22Rv1 (cell line): Measurements from ENCODE around the gene NREP.

Source experiments
- H3K27ac ChIP-seq: fragments of 450-650 bp; 2 replicates; pipeline ENCODE4 v1.5.1; 2017
- ZFX ChIP-seq: fragments of 450-650 bp; IDR thresholded peaks from 2 replicates; pipeline ENCODE4 v1.6.1; 2017; ENCODE audit warnings: antibody characterized with exemption, borderline replicate concordance
- TF ChIP-seq, protein P1 (sequence below): fragments of 450-650 bp; IDR thresholded peaks from 2 replicates; pipeline ENCODE4 v1.5.1; 2017; ENCODE audit warnings: mild to moderate bottlenecking

The NREP gene

DNA sequence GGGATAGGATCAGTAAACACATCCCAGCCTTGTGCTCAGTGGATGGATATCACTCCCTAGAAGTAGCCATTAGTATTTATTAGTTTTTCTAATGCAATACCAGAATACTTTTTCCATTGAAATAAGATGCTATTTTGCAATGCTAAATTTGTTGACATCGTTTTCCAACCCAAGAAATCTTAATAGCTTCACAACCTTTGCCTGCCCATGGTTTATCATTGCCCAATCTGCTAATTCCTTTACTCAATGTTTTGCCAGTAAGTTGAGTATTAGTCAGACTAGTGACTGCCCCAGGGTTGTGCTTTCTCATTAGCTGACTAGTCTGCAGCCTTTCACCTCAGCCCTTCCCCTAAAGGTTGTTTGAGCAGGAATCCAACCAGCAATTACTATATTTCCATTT is 62.9 kb downstream of the NREP start:
- no peak overlapping the region for H3K27ac ChIP-seq
- TF ChIP-seq, protein P1, sequence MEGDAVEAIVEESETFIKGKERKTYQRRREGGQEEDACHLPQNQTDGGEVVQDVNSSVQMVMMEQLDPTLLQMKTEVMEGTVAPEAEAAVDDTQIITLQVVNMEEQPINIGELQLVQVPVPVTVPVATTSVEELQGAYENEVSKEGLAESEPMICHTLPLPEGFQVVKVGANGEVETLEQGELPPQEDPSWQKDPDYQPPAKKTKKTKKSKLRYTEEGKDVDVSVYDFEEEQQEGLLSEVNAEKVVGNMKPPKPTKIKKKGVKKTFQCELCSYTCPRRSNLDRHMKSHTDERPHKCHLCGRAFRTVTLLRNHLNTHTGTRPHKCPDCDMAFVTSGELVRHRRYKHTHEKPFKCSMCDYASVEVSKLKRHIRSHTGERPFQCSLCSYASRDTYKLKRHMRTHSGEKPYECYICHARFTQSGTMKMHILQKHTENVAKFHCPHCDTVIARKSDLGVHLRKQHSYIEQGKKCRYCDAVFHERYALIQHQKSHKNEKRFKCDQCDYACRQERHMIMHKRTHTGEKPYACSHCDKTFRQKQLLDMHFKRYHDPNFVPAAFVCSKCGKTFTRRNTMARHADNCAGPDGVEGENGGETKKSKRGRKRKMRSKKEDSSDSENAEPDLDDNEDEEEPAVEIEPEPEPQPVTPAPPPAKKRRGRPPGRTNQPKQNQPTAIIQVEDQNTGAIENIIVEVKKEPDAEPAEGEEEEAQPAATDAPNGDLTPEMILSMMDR, result no peak
- TF ChIP-seq ZFX, result no peak

DNA sequence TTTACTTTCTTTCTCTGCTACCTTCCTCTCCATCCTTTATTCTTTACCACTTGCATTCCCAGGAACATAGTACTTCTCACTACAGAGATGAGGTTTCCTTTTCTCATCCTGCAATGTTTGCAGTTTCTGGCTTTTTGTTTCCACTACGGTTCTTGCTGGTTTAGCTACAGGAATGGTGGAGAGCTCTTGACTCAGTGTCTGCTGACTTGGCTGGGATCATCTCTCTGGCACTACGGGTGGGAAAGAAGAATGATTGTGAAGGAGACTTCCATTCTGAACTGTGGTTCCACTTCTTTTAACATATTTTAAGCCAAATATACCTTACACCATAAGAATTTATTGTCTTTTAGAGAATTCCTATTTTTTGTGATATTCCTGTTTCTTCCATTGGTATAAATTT is 65.1 kb downstream of the NREP start:
- no peak for TF ChIP-seq ZFX
- TF ChIP-seq, protein P1, result no peak
- no peak overlapping the region for H3K27ac ChIP-seq

DNA sequence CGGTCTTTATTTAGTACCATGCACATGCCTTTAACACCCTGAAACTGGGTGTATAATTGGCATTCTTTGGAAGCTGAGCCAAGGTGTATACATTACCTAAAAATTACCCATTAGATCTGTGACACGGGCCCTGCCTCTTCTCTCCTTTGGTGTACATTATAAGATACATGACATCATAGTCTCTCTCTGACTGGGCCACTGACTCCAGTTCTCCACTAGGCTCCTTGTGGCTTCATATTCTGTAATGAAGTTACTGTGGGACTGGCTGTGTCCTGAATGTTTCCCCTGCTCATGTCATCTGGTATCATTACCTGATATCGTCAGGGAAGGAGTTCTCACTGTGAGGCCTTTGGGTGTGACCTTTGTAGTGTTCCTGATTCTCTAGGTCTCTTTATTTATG is 65.5 kb downstream of the NREP start:
- TF ChIP-seq, protein P1, result no peak
- TF ChIP-seq ZFX, result no peak
- no peak overlapping the region for H3K27ac ChIP-seq

DNA sequence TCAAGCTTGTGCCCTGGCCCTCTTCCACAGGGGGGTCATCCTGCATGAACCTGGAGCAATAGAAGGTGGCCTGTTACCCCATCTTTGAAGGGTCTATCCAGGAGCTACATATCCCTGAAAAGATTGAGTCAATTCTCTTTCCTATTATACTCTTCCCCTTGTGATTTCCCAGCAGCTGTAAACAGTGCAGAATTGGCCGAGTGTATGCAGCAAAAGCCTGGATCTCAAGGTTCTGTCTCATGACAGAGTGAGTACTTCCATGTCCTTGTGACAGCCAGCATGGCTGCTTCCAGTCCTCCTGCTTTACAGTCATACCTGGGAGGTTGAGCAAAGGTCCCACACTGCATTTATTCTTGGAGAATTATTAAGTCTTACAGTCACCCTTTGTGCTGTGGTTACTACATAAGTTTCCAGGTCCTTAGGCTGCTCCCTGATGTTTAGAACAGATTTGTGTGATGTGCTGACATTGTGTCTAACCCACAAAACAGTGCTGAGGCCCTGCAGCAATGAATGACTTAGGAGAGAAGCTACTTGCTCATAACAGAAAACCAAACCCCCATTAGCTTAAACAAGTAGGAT is 67.5 kb downstream of the NREP start:
- H3K27ac ChIP-seq, result no peak overlapping the region
- TF ChIP-seq ZFX, result no peak
- TF ChIP-seq, protein P1, result no peak

DNA sequence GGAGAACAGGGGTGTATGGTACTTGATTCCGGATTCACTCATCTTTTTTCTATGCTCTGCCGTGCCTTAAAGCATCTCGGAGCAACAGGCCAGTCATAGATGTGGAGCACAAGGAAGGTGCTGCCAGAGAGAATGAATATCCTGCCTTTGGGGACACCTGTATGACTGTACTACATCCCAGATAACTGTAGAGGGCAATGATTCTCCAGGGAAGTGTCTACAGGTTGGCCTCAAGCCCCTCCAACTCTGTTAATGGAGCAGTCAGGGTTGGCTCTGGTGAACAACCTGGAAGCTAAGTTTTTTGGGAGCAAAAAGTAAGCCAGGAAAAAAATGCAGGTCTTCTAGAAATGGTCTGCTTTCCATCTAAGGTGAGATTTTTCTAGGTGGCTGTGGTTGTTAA is 71.0 kb downstream of the NREP start:
- H3K27ac ChIP-seq, result no peak overlapping the region
- TF ChIP-seq, protein P1, result peak; percentile 14; the same call in 1 of the 2 replicates
- no peak for TF ChIP-seq ZFX

DNA sequence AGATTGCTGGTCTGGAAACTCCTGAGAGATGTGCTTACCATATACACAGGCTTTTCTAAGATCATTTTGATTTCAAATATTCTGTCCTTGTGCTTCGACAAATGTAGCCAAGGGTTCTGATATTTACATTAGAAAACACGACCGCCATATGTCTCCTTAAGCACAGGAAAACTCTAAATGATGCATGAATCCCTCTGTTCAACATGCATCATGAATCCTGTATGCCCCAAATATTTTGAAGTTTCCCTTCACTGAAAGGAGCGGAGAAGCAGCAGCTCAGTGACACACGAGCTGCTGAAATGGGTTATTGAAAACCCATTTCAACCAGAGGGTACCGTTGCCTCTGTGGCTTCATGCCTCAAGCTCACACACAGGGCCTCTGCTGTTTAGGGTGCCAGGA is 74.4 kb downstream of the NREP start:
- no peak overlapping the region for H3K27ac ChIP-seq
- TF ChIP-seq ZFX, result no peak
- TF ChIP-seq, protein P1, result no peak

DNA sequence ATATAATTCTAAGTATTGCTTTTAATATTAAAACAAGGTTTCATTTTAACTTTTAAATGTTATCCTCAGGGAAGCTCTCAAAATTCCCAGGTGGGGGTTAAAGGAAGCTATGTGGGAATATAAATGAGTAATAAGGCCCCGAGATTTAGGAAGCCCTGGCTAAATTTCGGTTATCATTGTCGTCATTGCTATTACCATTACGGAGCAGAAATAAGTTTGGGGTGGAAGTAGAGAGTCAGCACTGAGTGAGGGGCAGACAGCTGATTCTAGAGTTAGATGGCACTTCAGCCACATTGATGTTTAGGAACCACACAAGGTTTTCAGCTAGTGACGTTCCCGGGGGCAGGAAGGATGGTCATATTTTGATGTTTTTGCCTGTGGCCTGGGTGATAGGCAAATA is 74.9 kb downstream of the NREP start:
- no peak overlapping the region for H3K27ac ChIP-seq
- TF ChIP-seq, protein P1, result no peak
- no peak for TF ChIP-seq ZFX
